Neural cell (in vitro differentiated cells): ENCODE data around the gene MBNL2. TPM values are rescaled to one million over a fixed set of nuclear protein-coding genes. Genes with fewer than 3 reads are reported as not detected.

Experiments
- H2AFZ ChIP-seq: fragments of 200-600, 300-800 bp; sonication (generic), shearing (Covaris generic); 2 replicates; pipeline ENCODE4 v1.6.0; 2014; ENCODE audit warnings: low read depth, mild to moderate bottlenecking, antibody characterized with exemption, low read length, moderate library complexity
- H3F3A ChIP-seq: fragments of 200-600 bp; shearing (Covaris generic); 2 replicates; pipeline ENCODE4 v1.6.1; 2016; ENCODE audit warnings: mild to moderate bottlenecking, moderate library complexity, mixed read lengths, antibody characterized with exemption, low read length; ENCODE audit not compliant: insufficient read depth, poor library complexity, severe bottlenecking
- H3K27ac ChIP-seq: fragments of 200-600, 300-800 bp; sonication (generic), shearing (Covaris generic); 2 replicates; pipeline ENCODE4 v1.5.1; 2014; ENCODE audit warnings: mild to moderate bottlenecking, low read length, moderate library complexity
- H3K27me3 ChIP-seq: fragments of 300-800, 200-600 bp; sonication (generic), shearing (Covaris generic); 2 replicates; pipeline ENCODE4 v1.6.0; 2014; ENCODE audit warnings: mild to moderate bottlenecking, low read depth, low read length, moderate library complexity; ENCODE audit not compliant: insufficient read depth
- H3K36me3 ChIP-seq: fragments of 300-800, 200-600 bp; sonication (generic), shearing (Covaris generic); 2 replicates; pipeline ENCODE4 v1.5.1; 2014; ENCODE audit warnings: mild to moderate bottlenecking, antibody characterized with exemption, low read length, moderate library complexity; ENCODE audit not compliant: insufficient read depth
- H3K4me2 ChIP-seq: fragments of 300-800, 200-600 bp; sonication (generic), shearing (Covaris generic); 2 replicates; pipeline ENCODE4 v1.6.0; 2014; ENCODE audit warnings: mild to moderate bottlenecking, low read length
- H3K4me3 ChIP-seq: fragments of 300-800, 200-600 bp; sonication (generic), shearing (Covaris generic); 2 replicates; pipeline ENCODE4 v1.5.1; 2014; ENCODE audit warnings: mild to moderate bottlenecking, low read length, moderate library complexity
- H3K79me2 ChIP-seq: fragments of 200-600 bp; shearing (Covaris generic); replicated peaks from 2 replicates; pipeline ENCODE4 v1.6.0; 2014; ENCODE audit warnings: mild to moderate bottlenecking, low read length, moderate library complexity; ENCODE audit not compliant: insufficient read depth
- H3K9ac ChIP-seq: fragments of 300-800, 200-600 bp; sonication (generic), shearing (Covaris generic); 2 replicates; pipeline ENCODE4 v1.6.1; 2016; ENCODE audit warnings: mild to moderate bottlenecking, low read length, mixed read lengths
- H3K9me2 ChIP-seq: fragments of 200-600 bp; shearing (Covaris generic); 2 replicates; pipeline ENCODE4 v1.6.1; 2016; ENCODE audit warnings: mild to moderate bottlenecking, low read length, mixed read lengths; ENCODE audit not compliant: insufficient read depth
- H3K9me3 ChIP-seq: fragments of 200-600, 300-800 bp; sonication (generic), shearing (Covaris generic); 2 replicates; pipeline ENCODE4 v1.6.1; 2016; ENCODE audit warnings: mild to moderate bottlenecking, mixed run types, low read length, moderate library complexity, mixed read lengths
- H4K20me1 ChIP-seq: fragments of 200-600 bp; shearing (Covaris generic); 2 replicates; pipeline ENCODE4 v1.6.1; 2016; ENCODE audit warnings: mild to moderate bottlenecking, mixed run types; ENCODE audit not compliant: insufficient read depth
- EP300 ChIP-seq: fragments of 450-650 bp; conservative IDR thresholded peaks from 2 replicates; pipeline ENCODE4 v1.6.1; 2014; ENCODE audit warnings: antibody characterized with exemption, mild to moderate bottlenecking, moderate library complexity; ENCODE audit not compliant: poor library complexity, severe bottlenecking
- EZH2 ChIP-seq: fragments of 200-600, 300-800 bp; shearing (Covaris generic), sonication (generic); IDR thresholded peaks from 2 replicates; pipeline ENCODE4 v1.6.1; 2014; ENCODE audit warnings: antibody characterized with exemption, low read length, borderline replicate concordance, mild to moderate bottlenecking; ENCODE audit not compliant: insufficient read depth, poor library complexity, severe bottlenecking
- MXI1 ChIP-seq: fragments of 450-650 bp; conservative IDR thresholded peaks from 2 replicates; pipeline ENCODE4 v1.6.1; 2014; ENCODE audit warnings: antibody characterized with exemption, mild to moderate bottlenecking; ENCODE audit not compliant: poor library complexity, severe bottlenecking
- POLR2AphosphoS5 ChIP-seq: IDR thresholded peaks from 2 replicates; pipeline ENCODE4 v1.6.1; 2012
- RAD21 ChIP-seq: fragments of 450-650 bp; conservative IDR thresholded peaks from 2 replicates; pipeline ENCODE4 v1.6.1; 2014; ENCODE audit warnings: antibody characterized with exemption, mild to moderate bottlenecking, moderate library complexity
- REST ChIP-seq: IDR thresholded peaks from 2 replicates; pipeline ENCODE4 v1.6.1; 2012; ENCODE audit warnings: borderline replicate concordance
- SMC3 ChIP-seq: fragments of 450-650 bp; conservative IDR thresholded peaks from 2 replicates; pipeline ENCODE4 v1.6.1; 2014; ENCODE audit warnings: antibody characterized with exemption, mild to moderate bottlenecking, moderate library complexity; ENCODE audit not compliant: poor library complexity
- TAF1 ChIP-seq: IDR thresholded peaks from 2 replicates; pipeline ENCODE4 v1.6.1; 2012; ENCODE audit warnings: low read depth
- polyA plus RNA-seq: library from polyadenylated mRNA; depleted of rRNA; stranded (reverse); fragments of >200 nt; gene quantifications from 2 replicates; pipeline ENCODE4 v1.2.3, GENCODE V29; 2014
- TF ChIP-seq, protein P1 (sequence below): fragments of 450-650 bp; IDR thresholded peaks from 2 replicates; pipeline ENCODE4 v1.5.1; 2014; ENCODE audit warnings: antibody characterized with exemption, mild to moderate bottlenecking, moderate library complexity; ENCODE audit not compliant: poor library complexity, severe bottlenecking

The MBNL2 gene
- polyA plus RNA-seq, 1 donor from 2014 or later, result 4.3 TPM

DNA sequence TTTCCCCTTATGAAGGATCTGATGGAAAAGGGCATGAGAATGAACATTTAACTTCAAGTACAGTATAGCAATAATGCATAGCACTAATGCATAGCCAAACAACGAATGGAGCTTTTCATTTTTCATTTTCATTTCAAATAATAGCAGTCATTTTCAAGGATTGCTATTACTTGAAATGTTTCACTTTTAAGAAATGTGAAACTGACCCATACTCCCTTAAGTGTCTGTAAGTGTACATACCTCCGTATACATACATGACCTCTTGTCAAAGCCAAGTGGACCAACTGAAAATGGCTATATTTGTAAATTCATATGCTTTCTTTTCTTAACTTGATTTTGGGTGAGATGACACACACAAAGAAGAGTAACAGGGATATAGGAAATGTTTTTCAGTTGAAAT, 215.6 kb downstream of the MBNL2 start:
- Histone ChIP-seq H2AFZ (no peak overlapping the region), H3K27me3 (no peaks in the 10 kb centered on the region), H3K79me2 (peaks cover 58% of the 10 kb centered on the region), H3K27ac (no peak overlapping the region), H3K4me3 (peak overlapping the region; percentile 81), H3K36me3 (no peaks in the 10 kb centered on the region), H3K9ac (no peak overlapping the region), H3K9me3 (no peaks in the 10 kb centered on the region), H3K4me2 (peak overlapping the region; percentile 64), H3K9me2 (no peaks in the 10 kb centered on the region), H3F3A (no peaks in the 10 kb centered on the region), H4K20me1 (no peaks in the 10 kb centered on the region)
- TF ChIP-seq MXI1 (no peak), EZH2 (no peak)

DNA sequence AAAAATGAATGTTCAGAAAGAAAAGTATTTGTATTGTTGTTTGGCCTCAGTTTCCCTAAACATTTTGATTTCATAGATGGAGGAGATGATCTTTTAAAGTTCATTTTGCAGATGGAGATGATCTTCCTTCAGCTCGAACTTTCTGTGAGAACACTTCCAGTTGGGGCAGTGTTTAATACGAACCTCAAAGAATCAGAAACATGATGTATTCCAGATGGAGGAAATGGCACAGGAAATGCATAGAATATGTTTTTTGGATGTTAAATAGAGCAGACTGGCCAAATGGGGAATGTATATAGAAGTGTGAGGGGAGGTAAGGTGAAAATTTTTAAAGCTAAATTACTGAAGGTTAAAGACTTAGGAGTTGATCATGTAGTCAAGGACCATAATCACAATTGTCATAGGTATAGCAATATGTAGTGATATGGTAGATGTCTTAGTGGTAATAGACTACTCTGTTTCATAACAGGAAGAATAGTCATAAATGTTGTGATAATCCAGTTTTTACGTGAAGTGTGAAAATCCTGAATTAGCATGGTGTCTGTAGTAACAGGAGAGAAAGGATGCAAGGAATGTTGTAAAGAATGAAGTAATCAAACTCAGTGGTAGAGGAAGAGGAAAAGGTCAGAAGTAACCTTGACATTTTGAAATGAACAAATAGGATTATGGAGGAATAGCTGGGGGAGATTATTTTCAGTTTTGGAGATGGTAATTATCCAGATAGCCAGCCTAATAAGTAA, 216.9 kb downstream of the MBNL2 start:
- H3K9me2 ChIP-seq, result no peaks in the 10 kb centered on the region
- no peaks in the 10 kb centered on the region for H4K20me1 ChIP-seq
- no peak overlapping the region for H3K9ac ChIP-seq
- no peak overlapping the region for H3K4me3 ChIP-seq
- peaks cover 66% of the 10 kb centered on the region for H3K79me2 ChIP-seq
- no peak overlapping the region for H2AFZ ChIP-seq
- H3K27me3 ChIP-seq, result no peaks in the 10 kb centered on the region
- no peaks in the 10 kb centered on the region for H3F3A ChIP-seq
- no peak overlapping the region for H3K4me2 ChIP-seq
- H3K27ac ChIP-seq, result no peak overlapping the region
- H3K9me3 ChIP-seq, result no peaks in the 10 kb centered on the region
- no peaks in the 10 kb centered on the region for H3K36me3 ChIP-seq
- TF ChIP-seq REST (no peak), SMC3 (no peak), POLR2AphosphoS5 (no peak), EZH2 (no peak), EP300 (no peak), MXI1 (no peak), RAD21 (no peak), TAF1 (no peak)
- TF ChIP-seq, protein P1, sequence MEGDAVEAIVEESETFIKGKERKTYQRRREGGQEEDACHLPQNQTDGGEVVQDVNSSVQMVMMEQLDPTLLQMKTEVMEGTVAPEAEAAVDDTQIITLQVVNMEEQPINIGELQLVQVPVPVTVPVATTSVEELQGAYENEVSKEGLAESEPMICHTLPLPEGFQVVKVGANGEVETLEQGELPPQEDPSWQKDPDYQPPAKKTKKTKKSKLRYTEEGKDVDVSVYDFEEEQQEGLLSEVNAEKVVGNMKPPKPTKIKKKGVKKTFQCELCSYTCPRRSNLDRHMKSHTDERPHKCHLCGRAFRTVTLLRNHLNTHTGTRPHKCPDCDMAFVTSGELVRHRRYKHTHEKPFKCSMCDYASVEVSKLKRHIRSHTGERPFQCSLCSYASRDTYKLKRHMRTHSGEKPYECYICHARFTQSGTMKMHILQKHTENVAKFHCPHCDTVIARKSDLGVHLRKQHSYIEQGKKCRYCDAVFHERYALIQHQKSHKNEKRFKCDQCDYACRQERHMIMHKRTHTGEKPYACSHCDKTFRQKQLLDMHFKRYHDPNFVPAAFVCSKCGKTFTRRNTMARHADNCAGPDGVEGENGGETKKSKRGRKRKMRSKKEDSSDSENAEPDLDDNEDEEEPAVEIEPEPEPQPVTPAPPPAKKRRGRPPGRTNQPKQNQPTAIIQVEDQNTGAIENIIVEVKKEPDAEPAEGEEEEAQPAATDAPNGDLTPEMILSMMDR, result no peak
